ENCODE results near the gene THRB. TPM values are rescaled to one million over a fixed set of nuclear protein-coding genes. Genes with fewer than 3 reads are reported as not detected.

THRB gene
- total and polyA plus RNA-seq, 4 experiments from 2014 or later: 0.03 TPM; not detected in 3

- Mint-ChIP-seq H3K4me3 (no peak overlapping the region), H3K9me3 (peaks cover 0 to under 1% (median 0%) of the 10 kb centered on the region in 8 donors), H3K27me3 (no peaks in the 10 kb centered on the region), H3K27ac (no peak overlapping the region), H3K36me3 (no peaks in the 10 kb centered on the region), H3K4me1 (no peaks in the 10 kb centered on the region)
- no peaks in the 10 kb centered on the region for H3K4me1 ChIP-seq (ENCODE audit: insufficient read depth, low read length)
- POLR2A ChIA-PET (ENCODE audit: partially characterized antibody): no interaction called here
- H3K9me3 ChIP-seq (ENCODE audit: control insufficient read depth in 1 of 2, low read length in 2 of 2): no peaks in the 10 kb centered on the region
- no peaks in the 10 kb centered on the region for H3K36me3 ChIP-seq (ENCODE audit: insufficient read depth, low read length)
- intact Hi-C loops (cut with micrococcal nuclease): no loop called here
- H3K4me3 ChIP-seq (ENCODE audit: low read length in 2 of 2): no peak overlapping the region
- no peak for DNase-seq
- CTCF ChIA-PET (ENCODE audit: partially characterized antibody): no interaction called here
- no peaks in the 10 kb centered on the region for H3K27me3 ChIP-seq (ENCODE audit: insufficient read depth, low read length)
- H3K27ac ChIP-seq (ENCODE audit: low read depth, low read length): no peak overlapping the region
Measured at GRCh38 chr3:24300949-24301348, 193.7 kb downstream of the THRB start.

GRCh38 chr3:24299806-24300626, 194.6 kb downstream of the THRB start:
- no peaks in the 10 kb centered on the region for H3K36me3 Mint-ChIP-seq
- Histone ChIP-seq H3K9me3 (ENCODE audit: control insufficient read depth in 1 of 2, low read length in 2 of 2) (no peaks in the 10 kb centered on the region), H3K27me3 (ENCODE audit: insufficient read depth, low read length) (no peaks in the 10 kb centered on the region), H3K27ac (ENCODE audit: low read depth, low read length) (no peak overlapping the region), H3K4me3 (ENCODE audit: low read length in 2 of 2) (no peak overlapping the region), H3K36me3 (ENCODE audit: insufficient read depth, low read length) (no peaks in the 10 kb centered on the region), H3K4me1 (ENCODE audit: insufficient read depth, low read length) (no peaks in the 10 kb centered on the region)
- H3K27ac Mint-ChIP-seq: no peak overlapping the region
- H3K4me1 Mint-ChIP-seq: no peaks in the 10 kb centered on the region
- no peak for DNase-seq
- ChIA-PET CTCF (ENCODE audit: partially characterized antibody) (no interaction called here), POLR2A (ENCODE audit: partially characterized antibody) (no interaction called here)
- H3K9me3 Mint-ChIP-seq: peaks cover 0 to 2% (median 0%) of the 10 kb centered on the region in 8 donors
- H3K4me3 Mint-ChIP-seq: no peak overlapping the region
- intact Hi-C loops (cut with micrococcal nuclease): no loop called here
- no peaks in the 10 kb centered on the region for H3K27me3 Mint-ChIP-seq

- H3K36me3 Mint-ChIP-seq: no peaks in the 10 kb centered on the region
- no peak overlapping the region for H3K27ac Mint-ChIP-seq
- H3K4me1 Mint-ChIP-seq: no peaks in the 10 kb centered on the region
- ChIA-PET POLR2A (ENCODE audit: partially characterized antibody) (no interaction called here), CTCF (ENCODE audit: partially characterized antibody) (no interaction called here)
- no peaks in the 10 kb centered on the region for H3K9me3 ChIP-seq (ENCODE audit: control insufficient read depth in 1 of 2, low read length in 2 of 2)
- no peak for DNase-seq
- H3K4me3 Mint-ChIP-seq: no peak overlapping the region
- H3K4me3 ChIP-seq (ENCODE audit: low read length in 2 of 2): no peak overlapping the region
- no peaks in the 10 kb centered on the region for H3K36me3 ChIP-seq (ENCODE audit: insufficient read depth, low read length)
- no peak overlapping the region for H3K27ac ChIP-seq (ENCODE audit: low read depth, low read length)
- peaks cover 0 to 2% (median 0%) of the 10 kb centered on the region in 8 donors for H3K9me3 Mint-ChIP-seq
- no peaks in the 10 kb centered on the region for H3K27me3 Mint-ChIP-seq
- no peaks in the 10 kb centered on the region for H3K4me1 ChIP-seq (ENCODE audit: insufficient read depth, low read length)
- intact Hi-C loops (cut with micrococcal nuclease): no loop called here
- no peaks in the 10 kb centered on the region for H3K27me3 ChIP-seq (ENCODE audit: insufficient read depth, low read length)
Measured at GRCh38 chr3:24299246-24299805, 195.3 kb downstream of the THRB start.

- no peaks in the 10 kb centered on the region for H3K4me1 Mint-ChIP-seq
- CTCF ChIA-PET (ENCODE audit: partially characterized antibody): no interaction called here
- POLR2A ChIA-PET (ENCODE audit: partially characterized antibody): no interaction called here
Measured at GRCh38 chr3:24296441-24297205, 198.0 kb downstream of the THRB start.

GRCh38 chr3:24294150-24294549, 200.5 kb downstream of the THRB start:
- H3K4me1 Mint-ChIP-seq: no peaks in the 10 kb centered on the region

More at GRCh38 chr3:24296441-24297205, 198.0 kb downstream of the THRB start:
- Mint-ChIP-seq H3K27me3 (no peaks in the 10 kb centered on the region), H3K9me3 (peaks cover 0 to 4% (median under 1%) of the 10 kb centered on the region in 8 donors), H3K27ac (no peak overlapping the region), H3K36me3 (no peaks in the 10 kb centered on the region), H3K4me3 (no peak overlapping the region)
- H3K4me1 ChIP-seq (ENCODE audit: insufficient read depth, low read length): no peaks in the 10 kb centered on the region
- DNase-seq: no peak
- no peak overlapping the region for H3K27ac ChIP-seq (ENCODE audit: low read depth, low read length)
- no peak overlapping the region for H3K4me3 ChIP-seq (ENCODE audit: low read length in 2 of 2)
- intact Hi-C loops (cut with micrococcal nuclease): no loop called here
- H3K36me3 ChIP-seq (ENCODE audit: insufficient read depth, low read length): no peaks in the 10 kb centered on the region
- H3K9me3 ChIP-seq (ENCODE audit: control insufficient read depth in 1 of 2, low read length in 2 of 2): no peaks in the 10 kb centered on the region
- no peaks in the 10 kb centered on the region for H3K27me3 ChIP-seq (ENCODE audit: insufficient read depth, low read length)

GRCh38 chr3:24291646-24292045, 203.0 kb downstream of the THRB start:
- H3K36me3 Mint-ChIP-seq: no peaks in the 10 kb centered on the region
- no peak overlapping the region for H3K27ac Mint-ChIP-seq
- CTCF ChIA-PET (ENCODE audit: partially characterized antibody): no interaction called here
- no peaks in the 10 kb centered on the region for H3K36me3 ChIP-seq (ENCODE audit: insufficient read depth, low read length)
- peaks cover 0 to 7% (median under 1%) of the 10 kb centered on the region in 8 donors for H3K9me3 Mint-ChIP-seq
- intact Hi-C loops (cut with micrococcal nuclease): no loop called here
- H3K27ac ChIP-seq (ENCODE audit: low read depth, low read length): no peak overlapping the region
- no peaks in the 10 kb centered on the region for H3K4me1 Mint-ChIP-seq
- H3K27me3 Mint-ChIP-seq: no peaks in the 10 kb centered on the region
- H3K4me3 ChIP-seq (ENCODE audit: low read length in 2 of 2): no peak overlapping the region
- H3K27me3 ChIP-seq (ENCODE audit: insufficient read depth, low read length): no peaks in the 10 kb centered on the region
- no peak overlapping the region for H3K4me3 Mint-ChIP-seq
- POLR2A ChIA-PET (ENCODE audit: partially characterized antibody): no interaction called here
- DNase-seq: no peak
- H3K4me1 ChIP-seq (ENCODE audit: insufficient read depth, low read length): no peaks in the 10 kb centered on the region
- H3K9me3 ChIP-seq (ENCODE audit: control insufficient read depth in 1 of 2, low read length in 2 of 2): no peaks in the 10 kb centered on the region

More at GRCh38 chr3:24294150-24294549, 200.5 kb downstream of the THRB start:
- no peak overlapping the region for H3K4me3 Mint-ChIP-seq
- no peaks in the 10 kb centered on the region for H3K27me3 Mint-ChIP-seq
- CTCF ChIA-PET (ENCODE audit: partially characterized antibody): no interaction called here
- intact Hi-C loops (cut with micrococcal nuclease): no loop called here
- H3K9me3 Mint-ChIP-seq: peaks cover 0 to 4% (median under 1%) of the 10 kb centered on the region in 8 donors
- no peak overlapping the region for H3K4me3 ChIP-seq (ENCODE audit: low read length in 2 of 2)
- H3K9me3 ChIP-seq (ENCODE audit: control insufficient read depth in 1 of 2, low read length in 2 of 2): no peaks in the 10 kb centered on the region
- H3K36me3 Mint-ChIP-seq: no peaks in the 10 kb centered on the region
- H3K4me1 ChIP-seq (ENCODE audit: insufficient read depth, low read length): no peaks in the 10 kb centered on the region
- no peak overlapping the region for H3K27ac Mint-ChIP-seq
- POLR2A ChIA-PET (ENCODE audit: partially characterized antibody): no interaction called here
- H3K36me3 ChIP-seq (ENCODE audit: insufficient read depth, low read length): no peaks in the 10 kb centered on the region
- H3K27me3 ChIP-seq (ENCODE audit: insufficient read depth, low read length): no peaks in the 10 kb centered on the region
- no peak overlapping the region for H3K27ac ChIP-seq (ENCODE audit: low read depth, low read length)
- no peak for DNase-seq

GRCh38 chr3:24290596-24290995, 204.1 kb downstream of the THRB start:
- H3K9me3 Mint-ChIP-seq: peaks cover 0 to 11% (median 1%) of the 10 kb centered on the region in 8 donors
- no peaks in the 10 kb centered on the region for H3K4me1 Mint-ChIP-seq
- no peaks in the 10 kb centered on the region for H3K36me3 Mint-ChIP-seq
- CTCF ChIA-PET (ENCODE audit: partially characterized antibody): no interaction called here
- H3K4me3 ChIP-seq (ENCODE audit: low read length in 2 of 2): no peak overlapping the region
- no peaks in the 10 kb centered on the region for H3K4me1 ChIP-seq (ENCODE audit: insufficient read depth, low read length)
- no peak overlapping the region for H3K27ac ChIP-seq (ENCODE audit: low read depth, low read length)
- intact Hi-C loops (cut with micrococcal nuclease): no loop called here
- no peak overlapping the region for H3K27ac Mint-ChIP-seq
- no peaks in the 10 kb centered on the region for H3K27me3 Mint-ChIP-seq
- H3K9me3 ChIP-seq (ENCODE audit: control insufficient read depth in 1 of 2, low read length in 2 of 2): no peaks in the 10 kb centered on the region
- no peaks in the 10 kb centered on the region for H3K27me3 ChIP-seq (ENCODE audit: insufficient read depth, low read length)
- POLR2A ChIA-PET (ENCODE audit: partially characterized antibody): no interaction called here
- no peaks in the 10 kb centered on the region for H3K36me3 ChIP-seq (ENCODE audit: insufficient read depth, low read length)
- H3K4me3 Mint-ChIP-seq: no peak overlapping the region
- no peak for DNase-seq

All from CD4-positive, alpha-beta memory T cell (primary cell).